IMR-90 (cell line): Measurements from ENCODE around the gene GADD45GIP1. TPM values are rescaled to one million over a fixed set of nuclear protein-coding genes. Genes with fewer than 3 reads are reported as not detected.

ENCODE experiments used
- ATAC-seq: fragments of 200-7000 bp; cut with Tn5 transposase; 2 replicates; pipeline ENCODE4 v1.9.1; 2020; ENCODE audit warnings: low read depth, mild to moderate bottlenecking, moderate library complexity
- BruUV-seq: library from RNA; stranded (reverse); fragments of 400-500 nt; replicated peaks from 2 replicates; lab custom pipeline; 2021; lab: Mats Ljungman, UMichigan
- CTCF ChIA-PET: fragments of 300-600 bp; formaldehyde crosslinking; extraction: SDS; loops from one replicate; lab custom pipeline; 2021; ENCODE audit warnings: antibody characterized with exemption; lab: Yijun Ruan, JAX
- POLR2A ChIA-PET: fragments of 300-600 bp; sonication (Branson Sonifier 250); formaldehyde crosslinking; loops from one replicate; lab custom pipeline; 2022; ENCODE audit warnings: antibody characterized with exemption; ENCODE audit not compliant: unreplicated experiment; lab: Charles Lee
- DNase-seq: peaks from one replicate; pipeline ENCODE4 v3.0.0; 2013
- H2AFZ ChIP-seq: replicated peaks from 2 replicates; pipeline ENCODE3; 2013; ENCODE audit warnings: low read length, mild to moderate bottlenecking; ENCODE audit not compliant: poor library complexity
- H2AK5ac ChIP-seq: 2 replicates; pipeline ENCODE4 v1.6.1; 2013; ENCODE audit warnings: low read depth, low read length, inconsistent platforms
- H2AK9ac ChIP-seq: replicated peaks from 2 replicates; pipeline ENCODE3; 2013; ENCODE audit warnings: mild to moderate bottlenecking, low read depth, low read length, moderate library complexity; ENCODE audit not compliant: poor library complexity
- H2BK120ac ChIP-seq: 2 replicates; pipeline ENCODE4 v1.6.1; 2013; ENCODE audit warnings: low read depth, low read length, inconsistent platforms
- H2BK15ac ChIP-seq: 3 replicates; pipeline ENCODE4 v1.6.1; 2013; ENCODE audit warnings: low read depth, low read length, inconsistent platforms
- H2BK20ac ChIP-seq: 2 replicates; pipeline ENCODE4 v1.6.1; 2013; ENCODE audit warnings: low read depth, mild to moderate bottlenecking, inconsistent platforms, low read length, moderate library complexity
- H2BK5ac ChIP-seq: 2 replicates; pipeline ENCODE4 v1.6.1; 2013; ENCODE audit warnings: mild to moderate bottlenecking, low read depth, low read length, inconsistent platforms; ENCODE audit not compliant: poor library complexity, severe bottlenecking
- H3K14ac ChIP-seq: replicated peaks from 2 replicates; pipeline ENCODE4 v1.6.1; 2013; ENCODE audit warnings: low read depth, low read length, inconsistent platforms
- H3K18ac ChIP-seq: 2 replicates; pipeline ENCODE4 v1.6.1; 2013; ENCODE audit warnings: low read depth, low read length, control low read depth
- H3K23ac ChIP-seq: 2 replicates; pipeline ENCODE4 v1.6.1; 2013; ENCODE audit warnings: low read depth, low read length, inconsistent platforms
- H3K27ac ChIP-seq: 2 replicates; pipeline ENCODE4 v1.5.1; 2013; ENCODE audit warnings: mild to moderate bottlenecking, control low read depth, low read length; ENCODE audit not compliant: insufficient read depth
- H3K27me3 ChIP-seq: 2 replicates; pipeline ENCODE4 v1.6.1; 2013; ENCODE audit warnings: low read length; ENCODE audit not compliant: control insufficient read depth, insufficient read depth
- H3K36me3 ChIP-seq: 2 replicates; pipeline ENCODE4 v1.6.1; 2013; ENCODE audit warnings: low read length, mixed read lengths; ENCODE audit not compliant: control insufficient read depth, insufficient read depth
- H3K4ac ChIP-seq: 2 replicates; pipeline ENCODE4 v1.6.1; 2013; ENCODE audit warnings: low read depth, low read length, inconsistent platforms
- H3K4me1 ChIP-seq: 2 replicates; pipeline ENCODE4 v1.6.1; 2013; ENCODE audit warnings: low read length, mixed read lengths; ENCODE audit not compliant: control insufficient read depth, insufficient read depth
- H3K4me2 ChIP-seq: 2 replicates; pipeline ENCODE4 v1.6.1; 2013; ENCODE audit warnings: low read depth, mild to moderate bottlenecking, control low read depth, low read length, moderate library complexity
- H3K4me3 ChIP-seq: 2 replicates; pipeline ENCODE4 v1.5.1; 2013; ENCODE audit warnings: low read depth, mild to moderate bottlenecking, control low read depth, low read length, moderate library complexity; ENCODE audit not compliant: insufficient read depth
- H3K56ac ChIP-seq: 2 replicates; pipeline ENCODE4 v1.6.1; 2013; ENCODE audit warnings: low read length, inconsistent platforms; ENCODE audit not compliant: insufficient read depth; ENCODE audit errors: extremely low read depth
- H3K79me1 ChIP-seq, 2 experiments: 2 replicates each; pipeline ENCODE4 v1.6.1; 2013; ENCODE audit warnings: low read length in 2 of 2, inconsistent platforms in 1 of 2, low read depth in 1 of 2
- H3K9ac ChIP-seq: 2 replicates; pipeline ENCODE4 v1.6.1; 2013; ENCODE audit warnings: low read depth, low read length, control low read depth
- H3K9me1 ChIP-seq: 2 replicates; pipeline ENCODE4 v1.6.1; 2013; ENCODE audit warnings: low read length, inconsistent platforms; ENCODE audit not compliant: insufficient read depth
- H3K9me3 ChIP-seq: 2 replicates; pipeline ENCODE4 v1.6.1; 2013; ENCODE audit warnings: low read length; ENCODE audit not compliant: control insufficient read depth, insufficient read depth
- H4K20me1 ChIP-seq: 2 replicates; pipeline ENCODE4 v1.6.1; 2013; ENCODE audit warnings: low read length, inconsistent platforms; ENCODE audit not compliant: insufficient read depth
- H4K5ac ChIP-seq: 2 replicates; pipeline ENCODE4 v1.6.1; 2013; ENCODE audit warnings: mild to moderate bottlenecking, low read depth, low read length, control low read depth
- H4K8ac ChIP-seq, 2 experiments: 2 replicates each; pipeline ENCODE4 v1.6.1; 2013; ENCODE audit warnings: low read depth in 2 of 2, low read length in 2 of 2, control low read depth in 1 of 2, inconsistent platforms in 1 of 2
- H4K91ac ChIP-seq: 2 replicates; pipeline ENCODE4 v1.6.1; 2013; ENCODE audit warnings: low read depth, low read length, inconsistent platforms; ENCODE audit not compliant: insufficient read depth
- BHLHE40 ChIP-seq: fragments of 150-350 bp; IDR thresholded peaks from 2 replicates; pipeline ENCODE4 v1.6.1; 2016; ENCODE audit warnings: mild to moderate bottlenecking, low read depth, low read length
- CEBPB ChIP-seq: IDR thresholded peaks from 2 replicates; pipeline ENCODE4 v1.6.1; 2012; ENCODE audit warnings: low read depth, low read length, improper control_type of control experiment
- ELK1 ChIP-seq: fragments of 150-350 bp; IDR thresholded peaks from 2 replicates; pipeline ENCODE4 v1.6.1; 2016; ENCODE audit warnings: low read depth, mild to moderate bottlenecking, low read length, moderate library complexity, borderline replicate concordance
- FOS ChIP-seq: fragments of 150-350 bp; IDR thresholded peaks from 2 replicates; pipeline ENCODE4 v1.6.1; 2016; ENCODE audit warnings: low read depth, low read length
- MAFK ChIP-seq: IDR thresholded peaks from 2 replicates; pipeline ENCODE4 v1.6.1; 2012; ENCODE audit warnings: low read depth, low read length, improper control_type of control experiment
- MAZ ChIP-seq: IDR thresholded peaks from 2 replicates; pipeline ENCODE4 v1.6.1; 2012; ENCODE audit warnings: low read depth, mild to moderate bottlenecking, low read length, improper control_type of control experiment, moderate library complexity, borderline replicate concordance
- NFE2L2 ChIP-seq: fragments of 150-350 bp; IDR thresholded peaks from 2 replicates; pipeline ENCODE4 v1.6.1; 2016; ENCODE audit warnings: low read depth, mild to moderate bottlenecking, low read length
- RAD21 ChIP-seq: IDR thresholded peaks from 2 replicates; pipeline ENCODE4 v1.6.1; 2012; ENCODE audit warnings: low read length, improper control_type of control experiment
- RCOR1 ChIP-seq: IDR thresholded peaks from 2 replicates; pipeline ENCODE4 v1.6.1; 2012; ENCODE audit warnings: mild to moderate bottlenecking, low read length, improper control_type of control experiment; ENCODE audit not compliant: insufficient replicate concordance
- RFX5 ChIP-seq: IDR thresholded peaks from 2 replicates; pipeline ENCODE4 v1.8.0; 2012; ENCODE audit warnings: low read depth, mild to moderate bottlenecking, low read length, moderate library complexity
- USF2 ChIP-seq: fragments of 150-350 bp; IDR thresholded peaks from 2 replicates; pipeline ENCODE4 v1.6.1; 2017; ENCODE audit warnings: mild to moderate bottlenecking, antibody characterized with exemption, low read length, low read depth
- WGBS, 2 experiments: methylation state at CpG; one replicate each; pipeline versions ENCODE4 v1.1.5 to v1.1.7; 2013; ENCODE audit warnings: missing lambda C conversion rate in 2 of 2; ENCODE audit not compliant: insufficient read length in 1 of 2; ENCODE audit errors: extremely low coverage in 2 of 2; 5-methylcytosine and 5-hydroxymethylcytosine counted together
- dilution Hi-C: fragments of 300-500 bp; cut with HindIII; formaldehyde crosslinking; loops from one replicate; pipeline ENCODE4 v1.14.3; 2018; ENCODE audit warnings: low sequenced_read_pairs; ENCODE audit not compliant: unreplicated experiment
- in situ Hi-C: fragments of 300-500 bp; cut with MboI; formaldehyde crosslinking; loops from 3 replicates; pipeline ENCODE4 v1.14.3; 2019; ENCODE audit warnings: low sequenced_read_pairs, inconsistent platforms, mixed read lengths
- intact Hi-C: fragments of 100-400 bp; cut with micrococcal nuclease; formaldehyde crosslinking; loops from 2 replicates; pipeline ENCODE4 v1.10.0; 2022
- polyA plus RNA-seq, 3 experiments: library from polyadenylated mRNA; depleted of rRNA; stranded (reverse); fragments of >200 nt; gene quantifications; 2 replicates each; pipeline ENCODE4 v1.2.3, GENCODE V29; 2012; ENCODE audit warnings: low replicate concordance in 1 of 3
- total RNA-seq: library from RNA; depleted of rRNA; stranded (reverse); fragments of >200 nt; gene quantifications from 2 replicates; pipeline ENCODE4 v1.2.3, GENCODE V29; 2012

GADD45GIP1 gene
- total and polyA plus RNA-seq, 2 of the 4 experiments (the other 2 are of a cell fraction) = 13.3 to 42.4 TPM

DNA sequence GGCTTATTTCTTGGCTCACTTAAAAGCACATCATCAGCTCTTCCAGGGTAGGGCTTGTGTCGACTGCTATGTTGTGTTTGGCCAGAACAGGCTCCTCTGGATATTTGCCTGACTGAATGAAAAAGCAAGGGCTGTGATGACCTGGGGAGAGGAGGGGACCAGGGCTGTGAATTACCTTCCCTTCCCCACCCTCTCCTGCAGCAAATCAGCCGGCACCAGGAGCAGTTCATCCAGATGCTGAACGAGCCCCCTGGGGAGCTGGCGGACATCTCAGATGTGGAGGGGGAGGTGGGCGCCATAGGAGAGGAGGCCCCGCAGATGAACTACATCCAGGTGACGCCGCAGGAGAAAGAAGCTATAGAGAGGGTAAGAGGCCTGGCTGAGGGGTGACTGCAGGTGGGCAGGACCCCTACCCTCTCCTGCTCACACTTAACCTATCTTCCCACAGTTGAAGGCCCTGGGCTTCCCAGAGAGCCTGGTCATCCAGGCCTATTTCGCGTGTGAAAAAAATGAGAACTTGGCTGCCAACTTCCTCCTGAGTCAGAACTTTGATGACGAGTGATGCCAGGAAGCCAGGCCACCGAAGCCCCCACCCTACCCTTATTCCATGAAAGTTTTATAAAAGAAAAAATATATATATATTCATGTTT is 4.4 kb downstream of the GADD45GIP1 start:
- H2AFZ ChIP-seq = no peak overlapping the region
- no peak overlapping the region; the same call in 1 of the 2 replicates for H4K91ac ChIP-seq
- H2BK120ac ChIP-seq = no peak overlapping the region
- H4K5ac ChIP-seq = no peak overlapping the region
- peaks cover 7% of the 10 kb centered on the region for H3K9me1 ChIP-seq
- peaks cover 26 to 80% of the 10 kb centered on the region in 2 experiments for H3K79me1 ChIP-seq
- peak overlapping the region; percentile 43 for H2AK5ac ChIP-seq
- H4K8ac ChIP-seq = peak overlapping the region in 1 of 2 experiments; percentile 44; a peak in 2 of 4 replicates
- TF ChIP-seq USF2 (no peak), MAFK (no peak), ELK1 (no peak), RFX5 (no peak), RAD21 (no peak), RCOR1 (no peak), FOS (peak; percentile 35; the same call in 1 of the 2 replicates), NFE2L2 (peak; percentile 42; the same call in 1 of the 2 replicates), MAZ (peak; percentile 48; the same call in 1 of the 2 replicates), BHLHE40 (no peak), CEBPB (no peak)
- H3K4ac ChIP-seq = peak overlapping the region; percentile 61
- H3K56ac ChIP-seq = no peak overlapping the region
- H3K4me2 ChIP-seq = no peak overlapping the region
- no peak overlapping the region for H3K4me3 ChIP-seq
- peaks cover 64% of the 10 kb centered on the region for H3K36me3 ChIP-seq
- H3K14ac ChIP-seq = peak overlapping the region; percentile 42; the same call in 1 of the 2 replicates
- peaks cover 25% of the 10 kb centered on the region; the same call in 1 of the 2 replicates for H4K20me1 ChIP-seq
- dilution Hi-C loops = no loop called here
- ATAC-seq (peak; percentile 38), DNase-seq (peak; percentile 88)
- no peak overlapping the region for H2BK15ac ChIP-seq
- intact Hi-C loops = no loop called here
- peak overlapping the region; percentile 68 for H2AK9ac ChIP-seq
- ChIA-PET CTCF (interaction anchor here (1.0 kb wide), 1 partner anchor 13 kb away, joined by 3 read pairs; no protein-coding TSS in a partner anchor), POLR2A (interaction anchor here (0.6 kb wide), 1 partner anchor 1350 kb away, joined by 7 read pairs; no protein-coding TSS in a partner anchor)
- no peaks in the 10 kb centered on the region for H3K9me3 ChIP-seq
- no CpG with 5 or more reads among the region's 12 CpGs for WGBS, 2 experiments
- no peak overlapping the region for H2BK20ac ChIP-seq
- H3K27me3 ChIP-seq = no peaks in the 10 kb centered on the region
- H3K9ac ChIP-seq = no peak overlapping the region; the same call in 1 of the 2 replicates
- peak overlapping the region; percentile 85 for H2BK5ac ChIP-seq
- BruUV-seq = no TSS peak
- H3K27ac ChIP-seq = peak overlapping the region; percentile 87
- H3K23ac ChIP-seq = no peak overlapping the region
- H3K4me1 ChIP-seq = peaks cover 25% of the 10 kb centered on the region
- in situ Hi-C loops = no loop called here
- H3K18ac ChIP-seq = no peak overlapping the region
